ENCODE results near the gene DLGAP1. TPM values are rescaled to one million over a fixed set of nuclear protein-coding genes. Genes with fewer than 3 reads are reported as not detected.

Gene DLGAP1
- total RNA-seq, 2 experiments from 2014 or later = 0.31 to 0.36 TPM

- Mint-ChIP-seq H3K36me3 (ENCODE audit: low read depth) (no peaks in the 10 kb centered on the region), H3K4me1 (ENCODE audit: low read depth) (no peaks in the 10 kb centered on the region), H3K27me3 (no peaks in the 10 kb centered on the region), H3K9me3 (peaks cover 2% of the 10 kb centered on the region), H3K4me3 (no peak overlapping the region), H3K27ac (no peak overlapping the region)
- intact Hi-C loops (cut with DNase I, micrococcal nuclease) = no loop called here
- TF ChIP-seq CTCF (IDR thresholded peaks at IDR 0.05) = no peak
- DNase-seq = no peak
- H3K9me3 ChIP-seq (ENCODE audit: control insufficient read depth in 1 of 2, insufficient read depth in 1 of 2, low read length in 2 of 2) = no peaks in the 10 kb centered on the region
- no peaks in the 10 kb centered on the region for H3K27me3 ChIP-seq (ENCODE audit: control insufficient read depth in 1 of 2, insufficient read depth in 2 of 2, low read length in 2 of 2)
- no peaks in the 10 kb centered on the region for H3K36me3 ChIP-seq (ENCODE audit: insufficient read depth, low read length)
- no peak overlapping the region for H3K27ac ChIP-seq (ENCODE audit: low read depth in 1 of 2, low read length in 2 of 2)
- CTCF ChIA-PET = no interaction called here
- ATAC-seq (ENCODE audit: poor library complexity) = no peak
- POLR2A ChIA-PET = no interaction called here
- H3K4me1 ChIP-seq (ENCODE audit: insufficient read depth, low read length) = no peaks in the 10 kb centered on the region
- no peak overlapping the region for H3K4me3 ChIP-seq (ENCODE audit: low read length)
Measured at GRCh38 chr18:4351005-4351404, 104.1 kb downstream of the DLGAP1 start.

DNA sequence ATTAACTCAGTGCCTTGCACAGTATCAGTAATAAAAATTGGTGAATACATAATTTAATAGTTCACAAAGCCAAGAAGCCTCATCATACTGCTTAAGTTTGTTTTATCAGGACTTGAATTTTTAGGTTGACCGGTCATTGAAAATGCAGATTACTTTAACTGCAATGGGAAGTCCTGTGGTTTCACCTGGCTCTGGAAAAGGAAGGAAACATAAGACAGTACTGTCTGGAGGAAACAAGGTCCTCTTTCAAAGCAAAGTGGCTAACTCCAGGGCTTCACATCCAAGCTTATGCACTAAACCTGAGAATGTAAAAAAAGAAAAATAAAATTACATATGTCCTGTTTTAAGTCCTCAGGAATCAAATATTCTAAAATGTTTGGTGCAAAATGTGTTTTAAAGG is 119.7 kb downstream of the DLGAP1 start:
- Mint-ChIP-seq H3K9me3 (peaks cover 8% of the 10 kb centered on the region), H3K4me1 (ENCODE audit: low read depth) (no peaks in the 10 kb centered on the region), H3K27ac (no peak overlapping the region), H3K27me3 (no peaks in the 10 kb centered on the region), H3K4me3 (no peak overlapping the region), H3K36me3 (ENCODE audit: low read depth) (no peaks in the 10 kb centered on the region)
- Histone ChIP-seq H3K27ac (ENCODE audit: low read depth in 1 of 2, low read length in 2 of 2) (no peak overlapping the region), H3K9me3 (ENCODE audit: control insufficient read depth in 1 of 2, insufficient read depth in 1 of 2, low read length in 2 of 2) (peaks cover 0 to 5% of the 10 kb centered on the region in 2 experiments), H3K36me3 (ENCODE audit: insufficient read depth, low read length) (no peaks in the 10 kb centered on the region), H3K4me3 (ENCODE audit: low read length) (no peak overlapping the region), H3K4me1 (ENCODE audit: insufficient read depth, low read length) (no peaks in the 10 kb centered on the region), H3K27me3 (ENCODE audit: control insufficient read depth in 1 of 2, insufficient read depth in 2 of 2, low read length in 2 of 2) (no peaks in the 10 kb centered on the region)
- ChIA-PET CTCF (no interaction called here), POLR2A (no interaction called here)
- TF ChIP-seq CTCF (IDR thresholded peaks at IDR 0.05) = no peak
- DNase-seq = no peak
- no peak for ATAC-seq (ENCODE audit: poor library complexity)
- intact Hi-C loops (cut with DNase I, micrococcal nuclease) = no loop called here

- Mint-ChIP-seq H3K4me1 (ENCODE audit: low read depth) (no peaks in the 10 kb centered on the region), H3K9me3 (peaks cover 8% of the 10 kb centered on the region), H3K27me3 (no peaks in the 10 kb centered on the region), H3K4me3 (no peak overlapping the region), H3K27ac (no peak overlapping the region), H3K36me3 (ENCODE audit: low read depth) (no peaks in the 10 kb centered on the region)
- Histone ChIP-seq H3K9me3 (ENCODE audit: control insufficient read depth in 1 of 2, insufficient read depth in 1 of 2, low read length in 2 of 2) (peaks cover 0 to 5% of the 10 kb centered on the region in 2 experiments), H3K36me3 (ENCODE audit: insufficient read depth, low read length) (no peaks in the 10 kb centered on the region), H3K27ac (ENCODE audit: low read depth in 1 of 2, low read length in 2 of 2) (no peak overlapping the region), H3K27me3 (ENCODE audit: control insufficient read depth in 1 of 2, insufficient read depth in 2 of 2, low read length in 2 of 2) (no peaks in the 10 kb centered on the region), H3K4me3 (ENCODE audit: low read length) (no peak overlapping the region), H3K4me1 (ENCODE audit: insufficient read depth, low read length) (no peaks in the 10 kb centered on the region)
- intact Hi-C loops (cut with DNase I, micrococcal nuclease) = no loop called here
- ATAC-seq (ENCODE audit: poor library complexity) (no peak), DNase-seq (no peak)
- ChIA-PET CTCF (no interaction called here), POLR2A (no interaction called here)
- TF ChIP-seq CTCF (IDR thresholded peaks at IDR 0.05) = no peak
Measured at GRCh38 chr18:4333043-4333442, 122.1 kb downstream of the DLGAP1 start.

Measured in CD4-positive, alpha-beta T cell (primary cell).